ENCODE data around the gene PRR27.

The PRR27 gene

GRCh38 chr4:70153937-70154336 lies at the start of gene PRR27:
PRR27 (plus strand) TSS chr4:70154237; CDS start chr4:70154376, 139 bp downstream.
- no peak for DNase-seq (ENCODE audit: low read depth, low spot score)

DNA sequence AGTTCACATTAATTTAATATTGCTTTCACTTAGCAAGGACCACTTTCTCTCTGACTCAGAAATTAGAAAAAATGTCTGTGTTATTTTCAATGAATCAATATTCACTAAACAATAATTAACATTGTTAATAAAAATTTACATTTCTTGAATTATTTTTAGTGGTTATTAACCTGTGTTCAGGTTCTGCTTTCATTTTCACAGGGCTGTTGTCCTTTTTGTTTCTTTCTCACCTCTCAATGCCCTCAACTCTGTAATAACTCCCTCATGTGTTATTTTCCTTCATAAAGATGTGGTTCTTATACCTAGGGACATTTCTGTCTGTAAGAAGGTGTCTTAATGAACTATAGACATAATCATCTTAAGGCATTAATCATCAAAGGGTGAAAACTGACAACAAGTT lies 43.1 kb upstream of the PRR27 start:
- DNase-seq (ENCODE audit: low read depth, low spot score): no peak

DNA sequence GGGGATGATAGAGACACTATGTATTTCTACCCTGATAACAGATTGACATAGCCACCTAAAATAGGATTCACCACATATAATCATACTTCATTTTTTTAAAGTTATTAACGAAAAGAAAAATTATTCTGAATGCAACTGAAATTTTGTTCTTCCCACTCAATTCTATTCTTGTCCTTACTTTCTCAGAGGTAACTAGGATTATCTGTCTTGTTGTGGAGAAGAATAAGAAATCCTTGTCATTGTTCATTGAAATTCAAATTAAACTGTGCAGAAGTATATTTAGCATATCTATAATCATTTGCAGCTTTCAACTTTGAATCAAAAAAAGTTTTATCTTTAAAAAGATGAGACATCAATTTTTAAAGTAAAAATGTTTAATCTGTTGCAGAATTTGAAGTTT lies 40.4 kb upstream of the PRR27 start:
- DNase-seq (ENCODE audit: low read depth, low spot score): no peak

DNA sequence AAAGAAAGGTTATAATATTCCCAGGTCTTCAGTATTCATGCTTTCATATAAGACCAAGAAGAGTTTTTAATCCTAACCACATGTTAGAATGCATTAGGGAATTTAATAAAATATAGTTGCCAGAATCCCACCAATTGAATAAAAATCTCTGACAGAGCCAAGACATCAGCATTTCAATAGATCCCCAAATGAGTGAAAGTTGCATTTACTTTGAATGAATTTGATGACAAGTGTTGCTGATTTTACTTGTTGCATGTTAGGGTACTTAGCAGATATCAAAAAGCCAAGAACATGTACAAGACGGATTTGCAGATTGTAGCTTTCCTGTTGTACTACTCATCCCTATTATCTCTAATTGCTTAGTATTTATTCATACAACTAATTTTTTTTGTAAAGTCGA lies 39.9 kb upstream of the PRR27 start:
- no peak for DNase-seq (ENCODE audit: low read depth, low spot score)

DNA sequence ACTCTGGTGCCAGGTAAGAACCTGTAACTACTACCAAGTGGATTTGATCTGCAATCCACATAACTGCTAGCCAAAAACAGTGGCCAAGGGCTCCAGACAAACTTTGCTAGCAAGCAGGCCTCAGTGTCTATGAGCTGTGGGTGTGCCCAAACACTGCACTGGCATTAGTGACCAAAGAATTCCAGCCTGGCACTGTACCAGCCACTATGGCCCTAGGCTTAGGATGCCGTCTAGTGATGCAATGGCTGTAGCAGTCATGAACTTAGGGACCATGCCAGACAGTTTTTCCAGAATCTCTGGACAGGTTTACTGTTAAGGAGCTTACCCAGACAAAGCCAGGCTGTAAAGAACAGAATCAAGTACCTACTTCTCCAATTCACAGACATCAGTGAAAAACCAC lies 33.7 kb upstream of the PRR27 start:
- no peak for DNase-seq (ENCODE audit: low read depth, low spot score)

DNA sequence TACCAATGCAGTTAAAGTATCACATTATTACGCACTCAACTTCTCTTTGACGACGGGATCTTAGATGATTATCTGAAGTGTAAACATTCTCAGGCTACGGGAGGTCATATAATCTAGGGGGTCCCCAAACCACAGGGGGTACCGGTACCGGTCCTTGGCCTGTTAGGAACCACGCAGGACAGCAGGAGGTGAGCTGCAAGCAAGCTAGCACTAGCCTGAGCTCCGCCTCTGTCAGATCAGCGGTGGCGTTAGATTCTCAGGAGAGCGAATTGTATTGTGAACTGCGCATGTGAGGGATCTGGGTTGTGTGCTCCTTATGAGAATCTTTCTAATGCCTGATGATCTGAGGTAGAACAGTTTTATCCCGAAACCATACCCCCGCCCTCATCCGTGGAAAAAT lies 20.6 kb upstream of the PRR27 start:
- no peak for DNase-seq (ENCODE audit: low read depth, low spot score)

DNA sequence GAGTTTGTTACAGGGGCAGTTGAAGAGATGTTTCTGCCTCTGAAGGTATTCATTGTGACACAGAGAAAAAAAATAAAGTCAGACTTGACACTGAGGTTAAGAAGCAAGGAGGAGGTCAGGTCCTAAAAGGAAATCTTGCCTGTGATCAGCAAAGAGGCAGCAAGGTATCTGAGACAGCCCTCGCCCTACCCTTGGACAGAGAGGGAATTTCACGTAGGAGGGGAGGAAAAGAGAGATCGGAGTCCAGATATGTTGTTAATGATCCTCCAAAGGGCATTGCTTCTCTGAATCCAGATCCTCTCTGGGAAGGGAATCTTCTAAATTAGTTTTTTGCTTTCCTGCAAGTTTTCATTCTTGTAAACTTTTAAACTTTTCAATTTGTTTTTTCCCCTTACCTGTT lies 15.3 kb upstream of the PRR27 start:
- no peak for DNase-seq (ENCODE audit: low read depth, low spot score)

- DNase-seq (ENCODE audit: low read depth, low spot score): no peak
These were observed 2.8 kb upstream of the PRR27 start for GRCh38 chr4:70151271-70151670.

DNA sequence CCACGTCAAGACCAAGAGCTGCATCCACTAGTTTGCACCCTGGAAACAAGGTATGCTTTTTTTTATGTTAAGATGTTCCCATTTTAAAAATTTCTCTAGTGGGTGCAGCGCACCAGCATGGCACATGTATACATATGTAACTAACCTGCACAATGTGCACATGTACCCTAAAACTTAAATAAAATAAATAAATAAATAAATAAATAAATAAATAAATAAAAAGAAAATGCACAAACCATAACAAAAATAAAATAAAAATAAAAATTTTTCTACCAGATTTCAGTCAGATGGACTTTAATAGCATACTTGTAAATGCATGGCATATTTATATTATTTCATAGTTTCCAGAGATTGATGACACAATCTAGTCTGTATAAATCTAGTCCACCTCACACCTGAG lies 1.9 kb upstream of the PRR27 start:
- no peak for DNase-seq (ENCODE audit: low read depth, low spot score)

GRCh38 chr4:70158576-70158975 lies 4.5 kb downstream of the PRR27 start:
- no peak for DNase-seq (ENCODE audit: low read depth, low spot score)

- DNase-seq (ENCODE audit: low read depth, low spot score): no peak
These were observed 23.1 kb downstream of the PRR27 start for GRCh38 chr4:70177090-70177489.

GRCh38 chr4:70178075-70178660 lies 24.1 kb downstream of the PRR27 start:
- DNase-seq (ENCODE audit: low read depth, low spot score): no peak

DNA sequence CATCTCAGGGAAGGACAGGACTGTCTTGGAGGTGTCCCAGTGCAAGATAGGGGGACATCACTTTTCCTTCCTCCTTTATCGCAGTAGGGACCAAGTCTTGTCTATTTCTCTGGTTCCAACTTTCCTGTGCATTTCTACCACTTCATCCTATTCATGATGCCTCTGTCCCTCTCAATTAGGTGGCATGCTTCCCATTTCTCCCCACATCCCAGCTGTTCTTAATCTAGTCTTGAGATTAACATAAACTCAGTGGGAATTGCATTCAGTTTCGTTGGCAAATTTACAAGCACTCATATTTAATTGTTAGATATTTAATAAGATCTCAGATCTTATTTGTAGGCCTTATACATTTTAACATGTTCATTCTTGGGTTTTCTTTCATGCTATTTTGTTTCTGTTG lies 25.8 kb downstream of the PRR27 start:
- DNase-seq (ENCODE audit: low read depth, low spot score): no peak

DNA sequence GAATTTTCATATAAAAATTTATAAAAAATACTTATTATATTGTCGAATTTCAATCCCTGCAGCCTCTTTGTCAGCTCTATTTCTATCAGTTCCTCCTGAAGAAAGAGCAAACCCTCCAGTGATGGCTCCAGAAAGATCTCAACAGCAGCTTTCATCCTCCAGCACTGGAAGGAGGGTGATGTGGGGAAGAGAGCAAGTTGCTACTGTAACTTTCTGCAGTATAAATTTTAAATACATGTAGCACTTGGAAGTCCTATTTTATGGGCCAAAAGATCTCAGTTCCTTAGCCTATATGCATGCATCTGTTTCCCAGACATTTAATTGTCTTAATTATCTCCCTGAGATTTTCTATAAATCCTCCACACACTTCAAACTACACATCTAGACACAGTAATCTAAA lies 27.8 kb downstream of the PRR27 start:
- no peak for DNase-seq (ENCODE audit: low read depth, low spot score)

DNA sequence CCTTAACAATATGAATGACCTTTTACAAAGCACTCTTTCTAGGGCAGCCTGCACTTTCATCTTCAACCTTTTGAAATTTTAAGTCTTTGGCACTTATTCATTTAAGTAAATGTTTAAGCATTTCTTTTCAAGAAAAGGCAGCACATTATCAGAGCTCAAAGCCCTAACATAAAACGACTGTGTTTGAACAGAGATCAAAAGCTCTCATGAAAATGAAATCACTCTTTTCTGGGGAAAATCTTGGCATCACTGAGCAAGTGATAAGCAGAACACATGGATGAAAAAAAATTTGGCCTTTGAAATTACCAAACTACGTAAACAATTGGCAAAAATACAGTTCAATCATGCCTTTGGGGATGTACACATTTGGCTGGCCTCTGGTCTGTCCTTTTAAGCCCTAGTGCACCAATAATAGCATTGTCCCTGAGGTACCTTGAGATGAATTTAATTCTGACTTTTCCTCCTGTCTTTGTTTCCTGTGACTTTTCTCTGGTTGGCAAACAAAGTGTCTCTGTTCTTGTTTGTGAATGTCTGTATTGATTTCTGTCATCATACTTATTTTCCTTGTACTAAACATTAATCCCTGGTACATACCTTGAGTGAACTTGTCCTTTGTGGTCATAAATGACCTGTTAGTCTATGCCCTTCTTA lies 28.6 kb downstream of the PRR27 start:
- DNase-seq (ENCODE audit: low read depth, low spot score): no peak

DNA sequence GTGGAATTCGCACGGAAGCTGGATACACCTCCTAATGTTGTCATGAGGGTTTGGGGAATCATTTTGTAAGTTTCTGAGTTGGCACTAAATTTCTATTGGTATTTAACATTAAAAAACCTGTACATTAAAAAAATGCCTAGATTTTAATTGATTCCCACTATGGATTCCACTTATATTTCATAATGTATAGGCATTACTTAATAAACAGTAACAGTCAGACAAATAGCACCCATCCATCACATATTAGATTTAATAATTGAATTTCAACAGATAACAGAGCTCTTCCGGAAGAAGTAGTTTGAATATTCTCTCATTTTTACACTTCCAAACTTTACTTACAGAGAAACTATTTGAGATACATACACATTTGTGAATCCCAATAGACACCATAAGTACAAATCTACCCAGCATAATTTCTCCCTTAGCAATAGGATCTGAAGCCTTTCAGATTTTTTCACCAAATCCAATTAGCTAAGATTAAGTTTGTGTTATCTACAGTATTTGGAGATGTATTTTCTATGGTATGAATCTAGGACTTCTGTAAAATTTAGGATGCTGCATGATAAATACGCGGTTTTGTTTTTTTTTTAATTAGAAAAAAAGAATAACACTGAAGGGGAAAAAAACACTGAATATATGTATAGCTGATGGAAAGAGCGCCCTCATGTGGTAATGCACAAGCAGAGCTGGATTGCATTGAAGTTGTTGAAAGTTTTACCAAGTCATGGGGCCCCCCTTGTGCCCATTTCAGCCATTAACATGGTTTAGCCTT lies 29.3 kb downstream of the PRR27 start:
- no peak for DNase-seq (ENCODE audit: low read depth, low spot score)

DNA sequence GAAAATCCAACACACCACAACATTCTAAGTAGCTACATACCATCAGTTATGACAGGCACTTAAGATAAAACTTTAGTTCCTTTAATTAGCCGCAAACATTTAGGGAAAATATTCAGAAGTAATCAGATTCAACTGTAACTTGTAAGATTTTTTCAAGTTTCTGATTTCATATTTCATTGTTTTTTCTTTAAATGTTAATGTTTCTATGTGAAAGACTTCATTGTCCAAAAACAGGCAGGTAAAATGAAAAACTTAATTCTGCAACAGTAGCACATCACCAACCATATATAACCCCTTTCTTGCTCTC lies 29.9 kb downstream of the PRR27 start:
- DNase-seq (ENCODE audit: low read depth, low spot score): no peak

GRCh38 chr4:70187216-70187615 lies 33.2 kb downstream of the PRR27 start:
- no peak for DNase-seq (ENCODE audit: low read depth, low spot score)

- no peak for DNase-seq (ENCODE audit: low read depth, low spot score)
These were observed 36.5 kb downstream of the PRR27 start for GRCh38 chr4:70190579-70190978.

- no peak for DNase-seq (ENCODE audit: low read depth, low spot score)
These were observed 37.6 kb downstream of the PRR27 start for GRCh38 chr4:70191647-70192046.

- DNase-seq (ENCODE audit: low read depth, low spot score): no peak
These were observed 38.9 kb downstream of the PRR27 start for GRCh38 chr4:70192895-70193294.

GRCh38 chr4:70195425-70195824 lies 41.4 kb downstream of the PRR27 start, which contains the start of gene ODAM:
ODAM (plus strand) TSS chr4:70195725; CDS start chr4:70196544, 819 bp downstream.
- no peak for DNase-seq (ENCODE audit: low read depth, low spot score)

- DNase-seq (ENCODE audit: low read depth, low spot score): no peak
These were observed 42.8 kb downstream of the PRR27 start for GRCh38 chr4:70196857-70197256.
